HG02642 (cell line): ENCODE results near the gene AK2.
A peak's percentile ranks its signal among the peaks of the same experiment; 100 is the strongest.
"Not testable (repeated sequence)": the region's sequence is repeated elsewhere in the genome, so short reads cannot be mapped to it uniquely, and the experiment has no call there.

Source experiments
- ATAC-seq: cut with Tn5 transposase; IDR thresholded peaks from one replicate; pipeline ENCODE4 v1.9.1; 2021; ENCODE audit warnings: mild to moderate bottlenecking; ENCODE audit not compliant: unreplicated experiment, poor library complexity

Gene AK2

DNA sequence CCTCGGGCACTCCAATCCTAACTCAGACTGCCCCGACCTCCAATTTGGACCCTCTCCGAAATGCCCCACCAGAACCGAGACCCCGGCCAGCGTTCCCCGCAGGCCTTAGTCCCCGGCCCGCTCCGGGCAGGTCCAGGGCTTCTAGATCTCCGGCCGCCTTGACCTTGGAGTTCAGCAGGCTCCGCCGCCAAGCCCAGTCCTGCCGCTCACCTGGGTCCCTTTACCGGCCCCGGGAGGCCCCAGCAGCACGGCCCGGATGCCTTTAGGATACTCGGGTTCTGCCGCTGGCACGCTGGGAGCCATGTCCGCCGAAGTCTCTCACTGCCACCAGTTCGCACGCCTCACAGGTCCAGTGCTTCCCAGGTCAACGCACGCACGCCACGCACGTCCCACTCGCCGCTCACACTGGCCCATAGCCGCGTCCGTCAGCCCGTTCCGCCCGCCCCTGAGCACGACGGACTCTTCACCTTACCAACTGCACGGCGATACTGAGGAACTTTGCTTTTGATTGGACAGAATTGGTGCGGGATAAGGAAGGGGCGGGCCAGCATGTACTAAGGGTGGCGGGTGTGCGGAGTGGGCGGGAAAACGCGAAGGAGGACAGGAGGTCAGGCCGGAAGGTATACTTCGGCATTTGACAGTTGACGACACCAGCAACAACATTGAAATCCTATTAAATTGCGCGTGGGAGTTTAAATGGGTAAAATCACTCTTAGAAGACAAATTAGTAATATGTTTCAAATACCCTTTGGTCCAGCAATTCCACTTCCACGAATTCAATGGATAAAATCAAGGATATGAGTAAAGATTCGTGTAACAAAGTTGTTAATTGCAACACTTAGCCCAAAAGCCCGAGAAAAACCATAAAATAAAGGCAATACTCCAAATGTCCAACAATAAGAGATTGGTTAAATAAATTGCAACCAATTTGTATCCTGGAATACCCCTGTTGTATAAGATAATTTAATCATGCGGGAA, at the start of gene AK2:
AK2 (minus strand) TSS at position 358 of the 978 bp plus-strand sequence; CDS start at position 303, 55 bp downstream.
- peak; percentile 99 for ATAC-seq

DNA sequence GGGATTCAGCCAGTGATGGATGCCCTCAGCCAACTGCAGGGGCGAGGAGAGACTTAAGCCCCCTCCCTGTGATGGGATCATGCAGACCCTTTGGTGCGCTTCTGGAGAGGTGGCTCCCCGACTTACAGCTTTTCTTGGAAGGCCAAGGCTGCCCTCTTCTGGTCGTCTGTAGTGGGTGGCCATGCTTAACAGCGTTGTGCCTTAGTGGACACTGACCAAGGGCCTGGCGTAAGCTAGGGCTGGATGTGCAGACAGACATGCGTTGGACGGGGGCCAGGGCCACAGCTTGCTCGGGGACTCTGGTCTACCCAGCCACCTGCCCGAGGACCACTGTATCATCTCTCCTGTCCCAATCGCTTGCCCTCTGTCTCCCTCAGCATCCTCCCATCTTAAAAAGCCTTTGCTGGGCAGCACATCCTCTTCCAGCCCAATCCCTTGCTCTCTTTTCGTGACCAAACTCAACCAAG, 49.7 kb upstream of the AK2 start:
- no peak for ATAC-seq

DNA sequence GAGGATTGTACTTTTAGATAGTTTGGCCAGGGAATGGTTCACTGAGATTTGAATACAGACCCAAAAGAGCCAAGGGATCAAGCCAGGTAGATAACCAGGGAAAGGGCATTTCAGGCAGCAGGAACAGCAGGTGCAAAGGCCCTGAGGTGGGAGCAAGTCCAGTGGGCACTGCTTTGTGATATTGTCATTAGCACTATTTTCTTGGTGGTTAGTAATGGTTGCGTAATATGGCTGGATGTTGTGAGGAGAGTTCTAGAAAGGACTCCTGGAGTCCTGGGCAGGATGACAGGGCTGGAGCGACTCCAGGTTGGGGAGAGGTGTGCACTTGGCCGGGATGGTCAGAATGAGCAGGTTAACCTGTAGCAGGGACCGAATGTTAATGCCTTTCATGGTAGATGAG, 48.6 kb upstream of the AK2 start:
- no peak for ATAC-seq

DNA sequence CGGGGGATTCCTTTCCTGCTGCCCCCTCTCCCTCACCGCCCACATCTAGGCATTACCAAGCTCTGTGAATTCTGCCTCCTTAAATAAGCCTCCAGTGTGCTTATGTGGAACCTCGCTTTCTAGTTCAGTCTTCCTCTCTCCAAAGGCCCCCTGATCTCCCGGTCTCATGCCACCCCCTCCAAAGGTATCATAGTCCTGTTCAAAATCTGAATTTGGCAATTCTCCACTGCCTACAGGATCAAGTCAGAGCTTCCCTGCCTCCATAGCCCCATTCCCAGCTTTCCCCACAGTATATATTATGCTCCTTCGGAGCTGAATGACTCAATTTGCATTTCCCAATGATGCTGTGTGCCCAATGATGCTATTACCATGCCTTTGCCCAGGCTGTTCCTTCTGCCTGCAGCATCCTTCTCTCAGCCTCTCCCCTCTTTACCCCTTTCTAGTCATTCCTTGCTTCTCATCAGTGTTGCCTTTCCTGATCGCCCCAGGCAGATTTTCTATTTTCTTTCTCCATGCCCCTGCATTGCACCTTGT, 46.0 kb upstream of the AK2 start:
- ATAC-seq: no peak

DNA sequence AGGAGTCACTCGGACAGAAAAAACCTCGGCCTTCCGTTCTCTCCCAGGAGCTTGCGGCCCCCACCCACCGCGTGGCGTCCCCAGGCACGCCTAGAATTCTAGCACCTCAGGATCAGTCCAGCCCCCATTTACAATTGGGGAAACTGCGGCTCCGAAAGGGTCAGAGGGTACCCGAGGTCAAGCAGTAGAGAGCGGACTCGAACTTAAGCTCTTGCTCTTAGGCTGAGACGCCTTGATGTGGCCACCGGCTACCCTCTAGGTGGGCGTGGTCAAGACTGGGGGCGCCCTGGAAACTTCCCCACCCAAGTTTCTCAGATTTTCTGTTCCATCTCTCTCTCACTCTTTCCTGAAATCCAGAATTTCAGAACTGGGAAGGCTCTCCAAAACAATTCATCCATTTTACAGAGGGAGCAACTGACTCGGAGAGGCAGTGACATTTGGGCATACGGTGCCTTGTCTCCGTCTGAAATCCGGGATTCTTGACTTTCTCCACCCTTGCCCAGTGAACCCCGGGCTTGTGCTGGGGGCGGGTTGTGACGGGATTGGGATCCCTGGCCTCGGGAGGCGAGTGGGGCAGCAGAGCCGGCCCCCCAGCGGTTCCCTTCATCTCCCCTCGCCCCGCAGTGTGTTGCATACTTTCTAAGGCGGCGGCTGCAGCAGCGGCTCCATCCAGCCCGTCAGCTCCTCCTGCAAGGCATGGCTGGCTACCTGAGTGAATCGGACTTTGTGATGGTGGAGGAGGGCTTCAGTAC, 45.0 kb upstream of the AK2 start:
- no peak for ATAC-seq

DNA sequence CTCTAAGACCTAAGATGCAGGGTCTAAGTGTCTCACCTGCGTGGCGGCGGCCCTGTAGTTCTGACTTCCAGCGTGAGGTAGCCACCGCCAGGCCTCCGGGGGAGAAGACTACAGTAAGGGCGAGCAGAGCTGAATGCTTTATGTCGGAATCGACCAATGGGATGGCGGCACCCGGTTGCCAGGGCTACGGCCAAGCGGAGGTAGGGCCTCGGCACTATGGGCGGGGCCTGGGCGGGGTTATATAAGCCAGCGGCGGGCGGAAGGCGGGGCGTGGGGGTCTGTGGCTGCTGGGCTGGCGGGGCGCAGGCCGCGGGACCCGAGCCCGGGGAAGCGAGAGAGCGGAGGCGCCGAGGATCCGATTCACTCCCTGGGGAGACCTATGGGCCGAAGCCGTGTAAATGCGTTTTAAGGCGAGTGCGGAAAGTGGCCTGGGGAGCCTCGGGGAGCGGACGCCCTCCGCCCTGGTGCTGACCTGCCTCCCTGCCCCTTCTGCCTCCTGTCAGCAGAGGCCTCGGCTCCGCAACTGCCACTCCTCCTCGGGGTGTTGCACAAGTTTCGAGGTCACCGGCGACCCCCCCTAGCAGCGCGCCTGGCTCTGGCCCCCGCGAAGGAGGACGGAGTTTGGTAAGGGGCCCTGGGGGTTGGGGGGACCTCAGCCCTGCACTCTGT, 44.3 kb upstream of the AK2 start, which contains the start of gene AZIN2:
AZIN2 (plus strand) TSS at position 269 of the 669 bp plus-strand sequence. CDS start 1,097 bp downstream, outside the sequence.
- ATAC-seq: peak; percentile 97

DNA sequence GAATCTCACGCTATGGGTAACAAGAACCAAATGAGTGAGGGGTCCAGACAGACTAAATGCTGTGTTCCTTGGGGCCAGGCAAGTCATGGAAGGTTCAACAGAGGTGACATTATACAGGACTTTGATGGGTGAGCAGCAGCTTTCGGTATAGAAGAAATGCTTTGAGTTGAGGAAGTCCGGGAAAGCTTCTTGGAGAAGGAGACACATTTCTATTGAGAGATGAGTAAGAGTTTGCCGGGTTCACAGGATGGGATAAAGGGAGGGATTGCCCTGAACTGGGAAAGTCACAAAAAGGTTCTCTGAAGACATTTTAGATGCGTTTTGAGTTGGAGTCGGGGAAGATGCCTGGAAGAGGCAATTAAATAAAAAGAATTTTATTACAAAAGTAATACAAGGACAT, 43.7 kb upstream of the AK2 start:
- ATAC-seq: no peak

DNA sequence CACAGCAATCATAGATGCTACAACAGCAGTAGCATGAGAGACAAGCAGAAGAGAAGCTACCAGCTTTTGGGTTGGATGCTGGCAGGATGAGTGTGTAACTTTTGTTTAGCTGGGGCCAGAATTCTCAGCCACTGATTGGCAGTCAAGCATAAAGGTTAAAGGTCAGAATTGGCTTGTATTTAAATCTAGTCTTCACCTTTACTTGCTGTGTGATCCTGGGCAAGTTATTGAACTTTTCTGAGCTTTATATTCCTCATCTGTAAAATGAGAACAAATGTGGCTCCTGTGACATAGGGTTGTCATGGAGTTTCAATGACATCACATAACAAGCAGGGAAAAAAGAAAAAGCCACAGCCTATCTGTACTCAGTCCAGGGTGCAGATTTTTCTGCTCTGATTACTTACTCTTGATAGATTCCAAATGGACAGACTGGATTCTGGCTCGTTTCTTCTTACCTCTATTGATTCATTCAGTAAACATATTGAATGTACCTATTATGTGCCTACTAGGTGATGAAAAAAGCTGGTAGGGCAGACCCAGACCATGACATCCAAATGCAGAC, 41.4 kb upstream of the AK2 start:
- ATAC-seq: no peak

DNA sequence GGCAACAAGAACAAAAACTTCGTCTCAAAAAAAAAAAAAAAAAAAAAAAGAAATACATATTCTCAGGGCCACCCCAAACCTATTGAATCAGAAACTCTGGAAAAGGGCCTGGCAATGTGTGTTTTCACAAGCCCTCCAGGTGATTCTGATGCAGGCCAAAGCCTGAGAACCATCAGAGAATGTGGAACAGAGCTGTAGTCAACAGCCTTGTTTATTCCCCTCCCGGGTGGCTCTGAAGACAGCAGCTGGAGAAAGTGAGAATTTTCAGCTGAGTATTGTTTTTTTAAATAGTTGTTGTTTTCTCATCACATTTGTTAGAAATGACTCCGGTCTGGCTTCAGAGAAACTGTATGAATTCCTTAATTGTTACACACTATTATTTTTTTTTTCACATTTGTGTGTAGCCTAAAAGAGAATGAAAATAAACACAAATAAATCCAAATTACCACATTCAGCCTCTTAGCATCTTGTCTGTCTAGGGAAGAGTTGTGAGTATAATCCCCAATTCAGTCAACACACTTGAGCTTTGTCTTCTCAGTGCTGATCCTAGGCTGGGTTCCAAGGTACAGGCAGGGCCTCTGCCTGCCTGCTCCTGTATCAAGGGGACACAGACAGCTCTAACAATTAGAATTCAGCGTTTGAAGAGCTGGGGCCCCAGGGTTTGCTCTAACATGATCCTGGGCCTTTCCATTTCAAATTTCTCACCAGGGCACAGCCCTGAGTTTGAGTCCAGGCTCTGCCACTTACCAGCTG, 37.7 kb upstream of the AK2 start:
- ATAC-seq: no peak

DNA sequence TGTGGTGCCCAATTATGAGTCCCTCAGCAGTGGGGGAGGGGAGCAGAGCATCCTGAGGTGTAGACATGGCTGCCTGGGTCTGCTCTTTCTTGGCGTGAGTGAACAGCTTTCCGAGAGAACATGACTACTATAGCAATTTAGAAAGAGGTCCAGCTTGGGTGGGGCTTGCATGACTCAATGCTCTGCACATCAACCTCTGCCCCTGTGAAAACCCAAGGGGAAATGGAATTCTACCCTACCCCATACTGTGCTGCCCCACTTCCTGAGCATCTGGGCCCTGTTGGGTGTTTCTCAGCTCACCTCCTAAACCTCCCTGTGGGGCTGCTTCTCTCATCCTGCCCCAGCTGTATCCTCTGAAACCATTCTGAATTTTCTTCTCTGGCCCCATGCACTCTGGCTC, 36.0 kb upstream of the AK2 start:
- ATAC-seq: no peak

DNA sequence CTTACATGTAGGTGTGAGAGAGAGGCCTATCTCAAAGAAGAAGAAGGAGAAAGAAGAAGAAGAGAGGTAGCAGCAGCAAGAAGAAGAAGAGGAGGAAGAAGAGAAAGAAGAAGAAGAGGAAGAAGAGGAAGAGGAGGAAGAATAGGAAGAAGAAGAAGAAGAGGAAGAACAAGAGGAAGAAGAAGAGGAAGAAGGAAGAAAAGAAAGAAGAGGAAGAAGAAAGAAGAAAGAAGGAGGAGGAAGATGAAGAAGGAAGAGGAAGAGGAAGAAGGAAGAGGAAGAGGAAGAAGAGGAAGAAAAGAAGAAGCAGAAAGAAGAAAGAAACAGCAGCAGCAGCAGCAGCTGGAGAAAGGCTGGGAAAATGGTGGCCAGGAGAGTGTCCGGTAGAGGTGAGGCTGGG, 33.9 kb upstream of the AK2 start:
- no peak for ATAC-seq

DNA sequence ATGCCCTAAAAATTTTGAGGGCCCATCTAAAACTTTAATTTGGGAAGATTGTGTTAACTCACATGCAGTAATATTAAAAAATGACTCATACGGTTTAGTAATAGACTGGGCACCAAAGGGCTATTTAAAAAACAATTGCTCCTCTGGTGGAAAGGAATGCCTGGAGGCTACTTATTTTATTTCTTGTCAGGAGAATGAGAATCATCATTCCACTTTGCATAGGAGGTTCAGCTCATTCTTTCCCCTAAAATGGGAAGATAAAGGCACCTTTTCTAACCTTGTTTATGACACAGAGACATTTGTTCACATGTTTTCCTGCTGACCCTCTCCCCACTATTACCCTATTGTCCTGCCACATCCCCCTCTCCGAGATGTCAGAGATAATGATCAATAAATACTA, 31.4 kb upstream of the AK2 start:
- not testable (repeated sequence) for ATAC-seq

DNA sequence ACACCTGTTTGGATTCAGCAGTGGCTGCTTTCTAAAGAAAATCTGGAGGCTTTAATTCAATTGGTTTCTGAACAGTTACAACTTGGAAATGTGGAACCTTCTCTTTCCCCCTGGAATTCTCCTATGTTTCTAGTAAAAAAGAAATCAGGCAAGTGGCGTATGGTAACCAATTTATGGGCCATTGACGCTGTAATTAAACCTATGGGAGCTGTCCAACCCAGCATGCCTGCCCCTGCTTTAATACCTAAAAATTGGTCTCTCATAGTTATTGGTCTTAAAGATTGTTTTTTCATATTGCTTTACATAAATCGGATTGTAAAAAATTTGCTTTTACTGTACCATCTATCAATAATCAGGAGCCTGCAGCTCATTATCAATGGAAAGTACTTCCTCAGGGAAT, 29.8 kb upstream of the AK2 start:
- ATAC-seq: not testable (repeated sequence)

DNA sequence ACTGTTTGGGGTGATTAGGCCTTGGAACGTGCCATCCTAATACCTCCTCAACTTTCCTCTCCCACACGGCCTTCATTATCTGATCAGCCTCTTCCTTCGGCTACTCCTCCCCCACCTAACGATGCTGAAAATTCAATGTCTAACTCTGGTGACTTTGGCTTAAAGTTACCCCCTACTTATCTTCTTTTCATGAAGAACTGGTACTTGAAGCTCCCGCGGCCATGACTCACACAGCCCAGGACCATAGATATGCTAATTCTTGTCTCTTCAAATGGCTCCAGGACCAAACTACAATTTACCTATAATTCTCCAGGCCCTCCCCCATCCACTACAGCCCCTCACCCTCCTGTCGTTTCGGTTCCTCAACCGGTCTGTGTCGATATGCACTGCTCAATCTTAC, 28.6 kb upstream of the AK2 start:
- no peak for ATAC-seq

DNA sequence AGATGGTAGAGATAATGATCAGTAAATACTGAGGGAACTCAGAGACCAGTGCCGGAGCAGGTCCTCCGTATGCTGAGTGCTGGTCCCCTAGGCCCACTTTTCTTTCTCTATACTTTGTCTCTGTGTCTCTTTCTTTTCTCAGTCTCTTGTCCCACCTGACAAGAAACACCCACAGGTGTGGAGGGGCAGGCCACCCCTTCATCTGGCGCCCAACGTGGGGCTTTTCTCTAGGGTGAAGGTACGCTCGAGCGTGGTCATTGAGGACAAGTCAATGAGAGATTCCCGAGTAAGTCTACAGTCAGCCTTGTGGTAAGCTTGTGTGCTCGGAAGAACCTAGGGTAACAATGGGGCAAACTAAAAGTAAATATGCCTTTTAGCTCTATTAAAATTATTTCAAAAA, 27.6 kb upstream of the AK2 start:
- ATAC-seq: not testable (repeated sequence)

DNA sequence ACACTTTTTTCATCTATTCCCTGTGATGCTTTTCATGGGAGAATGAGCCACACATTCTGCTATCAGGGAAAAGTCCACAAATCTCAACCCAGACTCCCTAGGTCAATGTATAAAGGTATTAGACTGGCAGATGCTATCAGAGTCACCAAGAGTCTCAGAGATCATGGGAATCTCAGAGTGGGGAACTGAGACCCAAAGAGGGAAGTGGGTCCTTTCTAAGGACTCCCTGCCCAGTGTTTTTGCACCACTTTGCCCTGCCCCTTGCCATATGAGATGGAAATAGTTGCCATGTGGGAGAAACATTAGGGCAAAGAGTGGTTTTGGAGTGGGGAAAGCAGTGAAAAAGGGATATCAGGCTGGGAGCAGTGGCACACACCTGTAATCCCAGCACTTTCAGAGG, 25.2 kb upstream of the AK2 start:
- no peak for ATAC-seq

DNA sequence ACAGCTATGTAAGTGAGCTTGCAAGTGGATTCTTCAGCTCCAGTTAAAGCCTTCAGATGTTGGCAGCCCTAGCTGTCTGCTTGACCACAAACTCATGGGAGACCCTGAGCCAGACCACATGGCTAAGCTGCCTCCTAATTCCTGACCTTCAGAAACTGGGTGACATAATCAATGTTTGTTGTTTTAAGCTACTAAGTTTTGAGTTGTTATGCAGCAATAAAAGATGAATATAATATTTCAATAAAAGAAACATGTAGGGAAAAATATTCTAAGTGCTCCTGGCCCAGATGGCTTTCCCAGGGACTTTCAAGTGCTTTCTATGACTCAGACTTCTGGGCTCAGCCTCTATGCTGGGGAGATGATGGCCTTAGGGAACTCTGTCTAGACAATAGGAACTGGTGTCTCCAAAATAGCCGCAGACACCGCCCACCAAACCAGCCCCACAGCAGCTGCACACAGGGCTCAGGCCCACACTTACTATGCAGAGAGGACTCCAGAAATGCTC, 23.9 kb upstream of the AK2 start:
- no peak for ATAC-seq

DNA sequence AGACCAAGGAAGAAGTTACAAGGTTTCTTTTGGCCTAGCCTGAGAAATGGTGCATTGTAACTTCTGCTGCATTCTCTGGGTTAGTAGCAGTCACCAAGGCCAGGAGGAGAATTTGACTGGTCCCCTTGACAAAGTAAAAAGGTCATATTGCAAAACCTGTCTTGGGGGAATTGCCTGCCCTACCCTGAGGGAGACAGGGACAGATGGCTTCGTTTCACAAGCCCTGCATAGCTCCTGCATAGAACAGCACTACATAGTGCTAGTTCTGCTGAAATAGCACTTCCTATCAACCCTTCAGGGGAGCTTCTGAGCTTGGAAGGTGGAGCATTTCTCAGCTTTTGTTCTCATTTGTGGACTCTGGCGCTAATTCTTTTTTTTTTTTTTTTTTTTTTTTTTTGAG, 20.4 kb upstream of the AK2 start:
- ATAC-seq: no peak

DNA sequence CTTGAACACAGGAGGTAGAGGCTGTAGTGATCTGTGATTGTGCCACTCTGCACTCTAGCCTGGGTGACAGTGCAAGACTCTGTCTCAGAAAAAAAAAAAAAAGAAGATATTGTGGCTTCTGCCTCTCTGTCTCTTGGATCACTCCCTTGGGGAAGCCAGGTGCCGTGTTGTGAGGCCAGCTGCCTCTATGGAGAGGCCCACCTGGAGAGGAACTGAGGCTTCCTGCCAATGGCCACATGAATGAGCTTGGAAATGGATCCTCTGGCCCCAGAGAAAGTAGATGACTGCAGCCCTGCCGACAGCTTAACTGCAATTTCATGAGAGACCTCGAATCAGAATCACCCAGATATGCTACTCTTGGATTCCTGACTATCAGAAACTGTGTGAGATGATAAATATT, 19.7 kb upstream of the AK2 start:
- ATAC-seq: no peak
